ENCODE results near the gene CXCL12.

Gene CXCL12

DNA sequence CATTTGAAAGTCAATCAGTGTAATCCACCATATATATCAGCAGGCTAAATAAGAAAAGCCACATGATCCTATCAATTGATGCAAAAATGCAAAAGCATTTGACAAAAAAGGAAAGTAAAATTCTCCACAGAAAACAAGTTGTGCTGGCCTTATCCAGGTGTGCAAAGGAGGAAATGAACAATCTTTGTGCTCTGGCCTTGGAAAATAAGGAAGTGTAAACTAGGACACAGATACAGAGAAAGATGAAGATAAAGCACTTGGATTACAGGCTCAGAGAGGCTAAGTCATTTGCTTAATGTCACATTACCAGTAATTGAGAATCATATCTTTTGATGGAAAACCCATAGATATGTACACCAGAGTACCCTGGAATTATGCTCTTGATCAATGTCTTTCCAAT, 54.5 kb downstream of the CXCL12 start:
- no peak for DNase-seq

DNA sequence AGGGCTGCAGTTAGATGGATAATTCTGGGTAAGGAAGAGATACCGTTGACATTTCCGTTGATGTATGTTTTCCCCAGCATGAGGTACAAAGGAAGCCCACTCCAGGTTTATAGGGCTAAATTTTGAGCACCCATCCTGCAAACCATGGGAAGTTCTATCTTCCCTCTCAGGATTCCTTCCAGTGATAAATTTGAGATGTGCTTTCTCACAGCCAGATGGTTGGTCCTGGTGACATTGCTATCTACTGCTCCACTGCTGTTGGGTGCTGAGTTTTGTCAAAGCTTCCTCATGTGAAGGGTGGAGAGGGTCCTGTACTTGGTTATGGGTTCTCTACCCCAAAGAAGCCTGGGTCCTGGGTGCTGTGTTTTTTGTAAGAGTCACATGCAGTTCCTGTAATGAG, 57.4 kb downstream of the CXCL12 start:
- DNase-seq = no peak
